GM20431 (cell line): Measurements from ENCODE around the gene PLEK2.

Experiments used
- in situ Hi-C: fragments of 300-500 bp; cut with MseI, MboI; formaldehyde crosslinking; loops from one replicate; pipeline ENCODE4 v1.15.0; 2020; ENCODE audit warnings: low sequenced_read_pairs; ENCODE audit not compliant: unreplicated experiment

Gene PLEK2

DNA sequence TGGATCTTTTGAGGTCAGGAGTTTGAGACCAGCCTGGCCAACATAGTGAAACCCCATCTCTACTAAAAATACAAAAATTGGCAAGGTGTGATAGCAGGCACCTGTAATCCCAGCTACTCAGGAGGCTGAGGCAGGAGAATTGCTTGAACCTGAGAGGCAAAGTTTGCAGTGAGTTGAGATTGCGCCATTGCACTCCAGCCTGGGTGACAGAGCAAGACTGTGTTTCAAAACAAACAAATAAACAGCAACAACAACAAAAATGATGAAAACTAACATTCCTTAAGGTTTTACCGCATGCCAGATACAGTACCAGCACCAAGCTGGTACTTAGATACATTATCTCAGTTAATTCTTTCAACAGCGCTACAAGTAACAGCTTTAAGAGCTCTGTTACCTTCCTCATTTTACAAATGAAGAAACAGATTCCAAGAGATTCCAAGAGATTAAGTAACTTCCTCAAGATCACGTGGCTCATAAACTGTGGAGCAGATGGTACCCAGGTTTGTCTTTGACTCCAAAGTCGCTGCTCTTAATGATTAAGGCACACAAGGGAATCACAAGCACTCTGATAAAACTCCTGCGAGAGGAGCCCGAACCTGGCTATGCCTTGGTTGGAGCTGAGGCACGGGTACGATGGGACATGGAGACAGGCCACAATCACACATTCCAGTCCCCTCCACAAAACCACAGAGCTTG, 17.7 kb upstream of the PLEK2 start:
- in situ Hi-C loops, result loop anchor here (10.0 kb wide), 1 partner anchor 145 kb away; no protein-coding TSS in a partner anchor

DNA sequence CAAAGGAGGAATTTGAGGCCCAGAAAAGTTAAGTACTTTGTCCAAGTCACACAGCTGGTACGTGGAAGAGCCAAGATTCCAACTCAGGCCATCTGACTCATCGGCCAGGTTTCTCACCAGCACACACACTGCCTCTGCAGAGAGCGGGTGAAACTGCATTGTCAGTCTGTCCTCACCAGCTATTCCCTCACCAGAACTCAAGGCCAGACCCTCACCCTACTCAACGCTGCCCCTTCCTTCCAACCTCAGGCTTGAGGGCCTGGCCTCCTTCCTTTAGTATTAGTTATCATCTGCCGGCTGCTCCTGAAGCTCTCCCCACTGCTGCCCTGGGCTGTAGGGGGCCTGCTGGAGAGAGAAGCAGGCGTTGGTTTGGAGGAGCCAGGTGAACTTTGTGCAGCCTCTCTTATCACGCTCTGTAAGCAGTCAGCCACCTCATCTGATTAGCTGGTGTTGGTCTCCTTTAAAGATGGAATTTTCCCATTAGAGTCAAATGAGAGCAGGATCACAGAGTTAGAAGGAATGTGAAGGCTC, 16.6 kb upstream of the PLEK2 start:
- in situ Hi-C loops, result loop anchor here (10.0 kb wide), 1 partner anchor 146 kb away; no protein-coding TSS in a partner anchor

DNA sequence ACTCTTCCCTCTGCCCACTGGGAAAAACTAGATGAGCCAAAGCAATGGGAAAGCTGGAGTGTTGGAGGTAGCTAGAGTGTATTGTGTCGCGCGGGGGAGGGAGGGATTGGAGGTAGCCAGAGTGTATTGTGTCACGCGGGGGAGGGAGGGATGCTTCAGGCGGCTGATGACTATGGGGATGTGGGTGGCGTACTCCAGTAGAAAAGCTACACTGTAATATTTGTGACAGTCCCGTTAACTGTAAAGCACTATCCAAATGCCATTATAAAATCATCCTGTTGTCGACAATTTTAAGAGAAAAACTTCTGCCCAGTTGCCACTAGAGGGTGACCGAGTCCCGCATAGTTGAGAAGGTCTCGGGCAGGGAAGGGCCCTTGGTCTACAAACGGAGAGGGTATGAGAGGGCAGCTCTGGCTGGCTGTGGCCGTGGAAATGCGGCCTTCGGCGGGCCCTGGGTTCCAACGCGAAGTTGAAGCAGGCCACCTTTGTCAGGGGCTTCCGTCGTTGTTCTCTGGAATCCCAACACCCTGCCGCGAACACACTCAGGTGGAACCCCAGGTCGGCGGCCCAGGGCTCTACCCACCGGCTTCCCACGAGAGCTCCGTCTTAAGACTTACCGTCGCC, 15.1 kb upstream of the PLEK2 start:
- in situ Hi-C loops, result loop anchor here (10.0 kb wide), 1 partner anchor 148 kb away; no protein-coding TSS in a partner anchor

DNA sequence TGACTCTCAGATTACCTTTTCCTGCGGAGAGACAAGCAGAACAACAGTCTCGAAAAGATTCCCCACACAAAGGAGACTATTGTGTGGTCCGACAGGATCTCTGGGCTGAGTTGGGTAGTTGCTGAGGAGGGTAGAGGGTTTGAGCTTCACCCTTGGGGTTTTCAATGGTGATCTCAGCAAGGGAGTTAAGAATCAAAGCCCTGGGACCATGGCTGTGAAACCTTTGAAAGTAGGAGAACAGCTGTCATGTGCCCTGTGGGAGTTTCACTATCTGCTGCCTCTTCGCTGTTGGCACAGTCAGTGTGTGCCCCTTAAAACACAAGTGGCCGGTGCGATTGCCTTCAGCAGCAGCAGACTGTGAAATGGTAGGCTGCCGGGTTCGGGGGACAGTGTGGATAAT, 14.2 kb upstream of the PLEK2 start:
- in situ Hi-C loops, result loop anchor here (10.0 kb wide), 1 partner anchor 149 kb away; no protein-coding TSS in a partner anchor

DNA sequence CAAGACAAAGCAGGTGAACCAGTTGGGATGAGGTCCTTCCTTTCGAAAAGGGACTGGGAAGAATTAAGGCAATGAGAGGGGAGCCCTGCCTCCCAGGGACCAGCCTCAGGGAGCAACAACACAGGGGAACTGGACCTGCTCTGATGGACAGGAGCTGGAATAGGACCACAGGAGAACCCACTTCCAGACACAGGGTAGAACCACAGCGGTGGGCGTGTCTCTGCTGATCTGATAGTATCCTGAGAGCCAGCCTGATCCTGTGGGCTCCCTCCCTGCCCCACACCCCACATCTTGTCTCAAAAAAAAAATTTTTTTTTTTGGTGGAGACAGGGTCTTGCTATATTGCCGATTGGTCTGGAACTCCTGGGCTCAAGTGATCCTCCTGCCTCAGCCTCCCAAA, 13.6 kb upstream of the PLEK2 start:
- in situ Hi-C loops, result loop anchor here (10.0 kb wide), 1 partner anchor 149 kb away; no protein-coding TSS in a partner anchor

DNA sequence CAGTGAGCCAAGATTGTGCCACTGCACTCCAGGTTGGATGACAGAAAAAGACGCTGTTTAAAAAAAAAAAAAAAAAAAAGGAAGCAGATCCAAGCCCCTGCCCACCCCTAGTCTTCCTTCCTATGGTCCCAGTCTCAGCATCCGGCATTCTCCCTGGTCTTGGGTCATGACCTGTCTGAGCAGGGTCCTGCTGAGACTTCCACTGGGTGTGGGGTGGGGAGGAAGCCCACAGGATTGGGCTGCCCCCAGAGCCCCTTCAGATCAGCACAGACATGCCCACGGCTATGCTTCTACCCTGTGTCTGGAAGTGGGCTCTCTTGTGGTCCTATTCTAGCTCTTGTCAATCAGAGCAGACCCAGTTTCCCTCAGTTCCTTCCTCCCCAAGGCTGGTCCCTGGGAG, 12.6 kb upstream of the PLEK2 start:
- in situ Hi-C loops, result loop anchor here (10.0 to 25.0 kb wide), 2 partner anchors 150 to 288 kb away; partner anchors contain the start of gene RDH12

DNA sequence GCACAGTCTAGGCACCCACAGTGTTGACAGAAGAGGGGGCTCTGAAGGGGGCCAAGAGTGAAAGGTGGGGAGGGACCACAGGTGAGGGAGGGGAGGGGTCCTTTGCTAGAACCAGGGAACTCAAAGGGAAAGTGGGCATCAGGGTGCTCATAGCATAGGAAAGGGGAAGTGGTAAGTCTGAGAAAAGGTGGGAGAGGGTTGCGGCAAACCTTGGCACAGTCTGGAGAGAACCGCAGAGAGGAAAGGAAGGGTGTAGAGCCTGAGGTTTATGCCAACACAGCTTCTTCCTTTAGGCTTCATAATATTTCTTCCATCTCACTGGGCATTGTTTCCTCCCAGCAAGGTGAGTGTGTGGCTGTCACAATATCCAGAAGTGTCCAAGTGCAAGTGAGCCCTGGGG, 11.5 kb upstream of the PLEK2 start:
- in situ Hi-C loops, result loop anchor here (10.0 to 25.0 kb wide), 2 partner anchors 151 to 289 kb away; partner anchors contain the start of gene RDH12

DNA sequence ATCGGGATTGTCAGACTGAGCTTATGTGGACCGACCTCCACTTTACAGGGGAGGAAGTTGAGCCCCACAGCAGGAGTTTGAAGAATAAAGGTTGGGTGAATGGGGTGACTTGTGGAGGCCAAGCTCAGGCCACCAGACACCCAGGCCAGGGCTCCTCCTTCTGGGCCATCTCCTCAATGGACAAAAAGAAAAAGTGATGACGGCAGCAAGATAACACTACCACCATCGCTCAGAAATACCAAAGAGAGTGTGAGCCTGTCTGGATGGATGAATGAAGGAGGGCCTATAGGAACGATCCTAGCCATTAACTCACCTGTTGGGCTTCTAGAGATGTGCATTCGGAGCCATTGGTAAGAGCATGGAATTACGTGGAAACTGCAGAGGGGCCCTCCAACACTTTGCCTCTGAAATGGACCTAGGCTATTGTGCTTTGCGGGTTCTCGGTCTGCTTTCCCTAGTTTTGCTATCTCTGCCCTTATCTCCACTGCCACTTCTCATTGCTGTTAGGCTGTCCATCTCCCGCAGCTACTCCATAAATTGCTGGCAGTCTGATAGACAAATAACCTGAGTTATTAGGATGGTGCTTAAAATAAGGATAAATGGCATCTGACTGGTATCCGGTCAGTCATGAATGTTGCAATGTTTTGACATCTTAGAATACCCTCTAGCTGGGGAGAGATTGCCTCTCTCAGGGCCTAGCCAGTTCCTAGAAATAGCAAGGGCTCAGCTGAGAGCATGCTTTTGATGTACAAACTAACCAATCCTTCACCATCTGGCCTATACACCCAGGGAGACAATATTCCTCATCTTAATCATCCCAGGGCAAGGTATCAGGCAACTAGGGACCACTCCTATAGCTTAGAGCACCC, 9.6 kb upstream of the PLEK2 start:
- in situ Hi-C loops, result loop anchor here (10.0 to 25.0 kb wide), 2 partner anchors 153 to 291 kb away; partner anchors contain the start of gene RDH12

DNA sequence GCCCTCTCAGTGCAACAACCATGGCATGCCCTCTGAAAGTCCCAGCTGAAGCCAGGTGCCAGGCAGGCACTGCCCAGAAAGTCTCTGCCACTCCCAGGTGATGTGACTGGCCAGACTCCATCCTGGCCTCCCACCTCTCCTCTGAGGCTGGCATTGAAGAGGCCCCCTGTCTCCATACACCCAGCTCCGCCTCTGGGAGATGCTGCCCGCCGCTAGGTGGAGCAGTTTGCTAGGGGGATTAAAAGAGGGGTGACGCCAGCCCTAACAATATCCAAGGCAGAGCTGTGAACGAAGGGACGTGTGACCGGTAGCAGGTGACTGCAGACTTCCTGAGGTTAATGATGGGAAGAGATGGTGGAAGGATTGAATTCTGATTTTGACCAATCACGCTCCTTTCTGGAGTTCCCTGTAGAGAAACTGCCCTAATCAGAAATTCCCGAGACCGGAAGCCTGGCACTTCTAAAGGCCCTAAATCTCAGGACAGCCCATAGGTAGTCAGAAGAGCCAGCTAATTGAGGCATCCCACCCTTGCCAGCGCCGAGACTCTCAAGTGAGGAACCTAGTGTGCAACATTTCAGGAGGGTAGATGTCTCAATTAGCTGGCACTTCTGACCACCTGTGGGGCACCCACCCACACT, 8.3 kb upstream of the PLEK2 start:
- in situ Hi-C loops, result loop anchor here (10.0 to 25.0 kb wide), 2 partner anchors 155 to 292 kb away; partner anchors contain the start of gene RDH12

DNA sequence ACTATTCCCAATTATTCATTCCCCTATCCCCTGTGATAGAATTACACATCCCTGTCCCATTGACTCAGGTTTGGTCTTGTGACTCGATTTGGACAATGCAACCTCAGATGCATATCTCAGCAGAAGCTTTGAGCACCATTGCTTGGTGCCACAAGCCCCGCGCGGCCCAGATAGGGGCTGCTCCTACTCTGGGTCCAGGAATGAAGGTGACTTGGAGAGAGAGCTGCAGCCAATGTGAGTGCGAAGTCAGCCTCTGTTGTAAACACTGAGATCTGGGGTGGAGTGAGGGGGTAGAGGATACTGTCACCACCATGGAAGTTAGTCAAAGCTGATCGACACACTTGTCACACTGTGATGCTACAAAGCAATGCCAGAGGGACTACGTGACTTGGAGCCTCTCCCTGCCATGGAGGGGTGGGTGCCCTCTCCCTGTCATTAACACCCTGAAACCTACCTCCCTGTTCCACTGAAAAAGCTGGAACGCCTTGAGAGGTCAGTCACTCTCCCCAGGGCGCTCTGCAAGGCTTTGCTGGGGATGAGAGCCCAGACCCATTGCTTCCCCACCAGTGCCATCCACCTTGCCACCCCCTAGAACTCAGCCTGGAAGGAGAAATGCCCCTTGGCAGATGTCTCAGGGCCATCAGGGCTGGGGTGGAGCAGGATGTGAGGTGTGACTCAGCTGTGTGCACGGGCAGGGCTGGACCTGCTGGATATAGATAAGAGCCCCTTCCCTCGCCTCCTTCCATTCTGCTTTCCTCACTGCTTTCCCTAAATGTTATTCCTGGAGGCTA, 6.6 kb upstream of the PLEK2 start:
- in situ Hi-C loops, result loop anchor here (25.0 kb wide), 1 partner anchor 294 kb away; the partner anchor contains the start of gene RDH12

DNA sequence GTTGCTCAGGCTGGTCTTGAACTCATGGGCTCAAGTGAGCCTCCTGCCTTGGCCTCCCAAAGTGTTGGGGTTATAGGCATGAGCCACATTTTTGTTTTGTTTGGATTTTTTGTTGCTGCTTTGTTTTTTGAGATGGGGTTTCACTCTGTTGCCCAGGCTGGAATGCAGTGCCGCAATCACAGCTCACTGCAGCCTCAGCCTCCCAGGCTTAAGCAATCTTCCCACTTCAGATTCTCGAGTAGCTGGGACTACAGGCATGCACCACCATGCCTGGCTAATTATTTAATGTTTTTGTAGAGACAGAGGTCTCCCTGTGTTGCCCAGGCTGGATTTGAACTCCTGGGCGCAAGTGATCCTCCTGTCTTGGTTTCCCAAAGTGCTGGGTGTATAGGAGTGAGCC, 5.7 kb upstream of the PLEK2 start:
- in situ Hi-C loops, result loop anchor here (25.0 kb wide), 1 partner anchor 295 kb away; the partner anchor contains the start of gene RDH12

DNA sequence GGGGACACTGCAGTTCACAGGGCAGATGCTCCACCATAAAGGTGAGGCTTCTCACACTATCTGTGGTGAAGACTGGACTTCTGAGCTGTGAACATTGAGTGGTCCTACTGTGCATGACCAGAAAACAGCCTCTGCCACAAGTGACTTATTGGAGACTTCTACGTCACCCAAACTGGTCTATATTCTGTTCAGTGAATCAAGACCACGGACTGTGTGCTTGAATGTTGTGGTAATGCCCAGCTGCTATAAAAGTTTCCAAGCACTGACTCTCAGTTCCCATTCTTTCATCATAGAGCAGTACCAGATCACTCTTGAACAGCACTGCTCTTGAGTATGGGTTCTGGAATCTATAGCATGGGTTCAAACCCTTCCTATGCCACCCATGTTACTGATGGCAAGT, 4.8 kb upstream of the PLEK2 start:
- in situ Hi-C loops, result loop anchor here (25.0 kb wide), 1 partner anchor 295 kb away; the partner anchor contains the start of gene RDH12

DNA sequence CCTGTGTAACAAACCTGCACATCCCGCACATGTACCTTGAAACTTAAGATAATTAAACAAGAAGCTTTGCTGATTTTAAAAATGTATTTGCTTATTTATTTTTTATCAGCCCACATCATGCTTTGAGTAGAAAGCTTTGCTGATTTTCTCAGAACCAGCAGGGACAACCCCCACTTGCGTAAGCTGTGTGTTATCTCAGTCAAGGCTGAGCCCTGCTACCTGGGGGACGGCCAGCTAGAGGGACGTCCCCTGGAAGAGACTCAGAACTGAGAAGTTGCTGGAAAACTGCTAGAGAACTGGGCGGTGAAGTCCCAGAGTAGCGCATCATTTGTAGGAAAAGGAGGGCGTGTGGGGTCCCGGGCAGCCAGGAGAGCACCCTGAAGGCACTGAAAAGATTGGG, 4.1 kb upstream of the PLEK2 start:
- in situ Hi-C loops, result loop anchor here (25.0 kb wide), 1 partner anchor 296 kb away; the partner anchor contains the start of gene RDH12

DNA sequence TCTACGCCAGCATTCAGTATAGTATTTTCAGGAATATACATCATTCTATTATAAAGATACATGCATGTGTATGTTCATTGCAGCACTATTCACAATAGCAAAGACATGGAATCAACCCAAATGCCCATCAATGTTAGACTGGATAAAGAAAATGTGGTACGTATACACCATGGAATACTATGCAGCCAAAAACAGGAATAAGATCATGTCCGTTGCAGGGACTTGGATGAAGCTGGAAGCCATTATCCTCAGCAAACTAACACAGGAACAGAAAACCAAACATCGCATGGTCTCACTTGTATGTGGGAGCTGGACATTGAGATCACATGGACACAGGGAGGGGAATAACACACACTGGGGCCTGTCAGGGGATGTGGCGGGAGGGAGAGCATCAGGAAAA, 3.6 kb upstream of the PLEK2 start:
- in situ Hi-C loops, result loop anchor here (25.0 kb wide), 1 partner anchor 297 kb away; the partner anchor contains the start of gene RDH12

DNA sequence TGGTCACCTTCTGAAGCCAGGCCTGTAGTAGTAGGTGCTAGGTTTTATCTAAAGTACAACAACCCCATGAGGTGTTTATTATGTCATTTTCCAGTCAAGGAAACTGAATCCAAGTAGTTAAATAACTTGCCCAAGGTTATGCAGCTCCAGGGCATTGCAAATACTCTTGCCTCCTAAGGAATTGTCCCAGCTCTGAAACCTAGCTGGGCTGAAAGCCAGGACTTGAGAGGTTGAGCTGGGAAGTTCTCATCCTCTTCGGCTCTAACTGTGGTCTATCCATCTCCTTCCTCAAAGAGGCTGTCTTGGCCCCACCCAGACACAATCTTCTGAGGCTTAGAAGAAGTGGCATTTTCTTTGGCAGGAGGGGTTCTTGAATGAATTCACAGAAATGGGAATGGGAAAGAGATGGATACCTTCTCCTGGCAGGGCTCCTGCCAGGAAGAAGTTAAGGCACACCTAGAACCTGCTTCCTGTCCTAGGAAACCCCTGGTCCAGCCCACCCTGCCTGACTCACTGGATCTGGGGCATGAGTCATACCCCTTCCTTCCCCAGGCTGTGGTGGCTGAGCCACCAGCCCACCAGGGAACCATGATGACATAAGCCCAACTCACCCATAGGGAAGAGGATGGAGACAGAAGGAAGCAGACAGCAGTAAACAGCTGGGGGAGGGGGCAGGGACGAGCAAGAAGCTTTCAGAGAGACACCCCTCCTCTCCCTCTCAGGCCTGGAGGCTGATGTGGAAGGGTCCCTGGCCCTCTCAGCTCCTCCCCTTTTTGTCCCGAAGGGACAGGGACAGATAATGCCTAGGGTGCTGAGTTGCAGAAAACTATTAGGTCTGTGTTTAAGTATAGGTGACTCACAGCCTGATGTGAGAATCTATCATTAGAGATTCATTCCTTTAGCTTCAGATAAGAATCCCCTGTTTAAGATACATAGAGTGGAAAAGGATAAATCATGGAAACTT, 2.1 kb upstream of the PLEK2 start:
- in situ Hi-C loops, result loop anchor here (25.0 kb wide), 1 partner anchor 298 kb away; the partner anchor contains the start of gene RDH12

DNA sequence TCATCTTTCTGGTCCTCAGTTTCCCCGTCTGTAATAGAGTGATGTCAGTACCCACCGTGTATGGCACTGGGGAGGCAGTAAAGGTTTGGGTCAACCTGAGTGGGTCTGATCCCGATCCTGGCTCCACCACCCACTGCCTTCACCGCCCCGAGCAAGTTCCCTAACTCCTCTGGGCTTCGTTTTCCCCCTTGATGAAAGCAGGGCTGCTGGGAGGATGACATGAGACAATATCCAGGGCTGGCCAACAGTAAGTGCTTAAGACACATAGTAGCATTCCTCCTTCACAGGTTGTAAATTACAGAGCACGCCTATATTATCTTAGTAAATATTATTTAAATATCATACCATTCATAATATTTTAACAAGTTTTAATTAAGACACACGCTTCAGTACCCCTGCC, 595 bp downstream of the PLEK2 start:
- in situ Hi-C loops, result loop anchor here (25.0 kb wide), 1 partner anchor 301 kb away; the partner anchor contains the start of gene RDH12

DNA sequence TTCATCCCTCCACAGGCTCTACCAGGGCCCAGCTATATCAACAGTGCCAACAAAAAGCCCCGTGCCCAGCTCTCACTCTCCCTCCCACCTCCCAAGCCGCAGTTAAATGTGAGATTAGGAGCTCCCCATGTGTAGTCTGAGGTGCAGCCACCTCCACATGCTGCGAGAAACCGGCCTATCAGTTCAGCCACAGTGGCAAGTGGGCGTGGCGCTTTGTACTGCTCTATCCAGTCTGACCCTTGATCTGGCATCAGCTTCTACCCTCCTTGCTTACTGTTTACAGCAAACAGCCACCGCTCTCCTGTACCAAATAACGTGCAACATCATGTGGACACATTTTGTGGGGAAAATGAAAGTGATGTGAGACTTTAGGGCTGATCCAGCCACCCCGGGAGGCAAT, 1.7 kb downstream of the PLEK2 start:
- in situ Hi-C loops, result loop anchor here (25.0 kb wide), 1 partner anchor 302 kb away; the partner anchor contains the start of gene RDH12
